A673 (cell line): ENCODE data around the gene LGALS7.

Source experiments
- EZH2 ChIP-seq: fragments of 200-600 bp; sonication (generic); IDR thresholded peaks from 2 replicates; pipeline ENCODE4 v1.6.1; 2017; ENCODE audit warnings: borderline replicate concordance, low read depth, mild to moderate bottlenecking, mixed read lengths, antibody characterized with exemption, low read length; ENCODE audit not compliant: poor library complexity, severe bottlenecking
- TF ChIP-seq, protein P1 (sequence below): fragments of 300-800, 200-600 bp; sonication (generic); conservative IDR thresholded peaks from 2 replicates; pipeline ENCODE4 v1.5.1; 2017; ENCODE audit warnings: low read depth, mild to moderate bottlenecking, antibody characterized with exemption, low read length, moderate library complexity, mixed read lengths

DNA sequence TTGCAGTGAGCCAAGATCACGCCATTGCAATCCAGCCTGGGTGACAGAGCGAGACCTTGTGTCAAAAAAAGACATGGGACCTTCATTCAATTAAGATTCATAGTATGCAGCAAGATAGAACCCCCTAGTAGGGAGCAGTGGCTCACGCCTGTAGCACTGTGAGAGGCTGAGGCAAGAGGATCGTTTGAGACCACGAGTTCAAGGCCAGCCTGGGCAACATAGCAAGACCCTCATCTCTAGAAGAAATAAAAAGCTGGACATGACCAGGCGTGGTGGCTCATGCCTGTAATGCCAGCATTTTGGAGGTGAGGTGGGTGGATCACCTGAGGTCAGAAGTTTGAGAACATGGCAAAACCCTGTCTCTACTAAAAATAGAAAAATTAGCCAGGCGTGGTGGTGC lies 7.1 kb upstream of the LGALS7 start:
- TF ChIP-seq, protein P1, sequence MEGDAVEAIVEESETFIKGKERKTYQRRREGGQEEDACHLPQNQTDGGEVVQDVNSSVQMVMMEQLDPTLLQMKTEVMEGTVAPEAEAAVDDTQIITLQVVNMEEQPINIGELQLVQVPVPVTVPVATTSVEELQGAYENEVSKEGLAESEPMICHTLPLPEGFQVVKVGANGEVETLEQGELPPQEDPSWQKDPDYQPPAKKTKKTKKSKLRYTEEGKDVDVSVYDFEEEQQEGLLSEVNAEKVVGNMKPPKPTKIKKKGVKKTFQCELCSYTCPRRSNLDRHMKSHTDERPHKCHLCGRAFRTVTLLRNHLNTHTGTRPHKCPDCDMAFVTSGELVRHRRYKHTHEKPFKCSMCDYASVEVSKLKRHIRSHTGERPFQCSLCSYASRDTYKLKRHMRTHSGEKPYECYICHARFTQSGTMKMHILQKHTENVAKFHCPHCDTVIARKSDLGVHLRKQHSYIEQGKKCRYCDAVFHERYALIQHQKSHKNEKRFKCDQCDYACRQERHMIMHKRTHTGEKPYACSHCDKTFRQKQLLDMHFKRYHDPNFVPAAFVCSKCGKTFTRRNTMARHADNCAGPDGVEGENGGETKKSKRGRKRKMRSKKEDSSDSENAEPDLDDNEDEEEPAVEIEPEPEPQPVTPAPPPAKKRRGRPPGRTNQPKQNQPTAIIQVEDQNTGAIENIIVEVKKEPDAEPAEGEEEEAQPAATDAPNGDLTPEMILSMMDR, result no peak
- TF ChIP-seq EZH2, result no peak
